ENCODE data around the gene C19orf12.

DNA sequence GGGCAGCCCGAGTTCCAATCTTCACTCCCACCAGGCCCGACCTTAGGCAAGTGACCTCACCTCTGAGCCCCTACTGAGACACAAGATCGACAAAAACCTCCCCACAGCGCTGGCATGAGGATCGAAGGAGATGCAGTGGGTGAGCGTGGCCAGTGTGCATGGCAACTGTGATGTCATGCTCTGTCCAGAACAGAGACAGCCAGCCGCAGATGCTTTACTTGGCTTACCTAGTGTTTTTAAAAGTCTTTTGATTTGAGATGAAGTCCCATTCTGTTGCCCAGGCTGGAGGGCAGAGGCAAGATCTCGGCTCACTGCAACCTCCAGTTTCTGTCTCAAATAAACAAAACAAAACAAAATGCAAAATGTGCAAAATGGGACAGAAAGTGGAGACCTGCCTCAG is 49.3 kb upstream of the C19orf12 start:
- TF ChIP-seq POLR2AphosphoS5 (IDR thresholded peaks at IDR 0.05; ENCODE audit: borderline replicate concordance, low read depth, low read length): no peak
- no peak for TF ChIP-seq EZH2 (IDR thresholded peaks at IDR 0.05)
